ENCODE data around the gene CDH13. TPM values are rescaled to one million over a fixed set of nuclear protein-coding genes. Genes with fewer than 3 reads are reported as not detected.

CDH13 gene
- total and polyA plus RNA-seq, 10 of the 15 experiments (the other 5 are each of a cell fraction or from before 2014, with no cell fraction given) = under 0.01 to 0.05 TPM; not detected in 8

GRCh38 chr16:83300326-83300725 is 673.6 kb downstream of the CDH13 start:
- H3K4me2 ChIP-seq (ENCODE audit: control insufficient read depth, insufficient read depth) = no peak overlapping the region
- 0% methylated on average over 3 of the region's 3 CpGs for WGBS (ENCODE audit: insufficient coverage, insufficient replicate concordance, low lambda C conversion rate, missing lambda C conversion rate)
- RAD21 ChIA-PET (ENCODE audit: unreplicated experiment) = no interaction called here
- TF ChIP-seq SUZ12 (IDR thresholded peaks at IDR 0.05; ENCODE audit: unreplicated experiment) = no peak
- no peak for TF ChIP-seq NFYB (IDR thresholded peaks at IDR 0.05; ENCODE audit: insufficient read depth, low read depth, low read length)
- no peak for TF ChIP-seq BRCA1 (IDR thresholded peaks at IDR 0.05; ENCODE audit: low read depth, low read length)
- TF ChIP-seq ZNF274 (IDR thresholded peaks at IDR 0.05; ENCODE audit: insufficient read depth, insufficient read length) = no peak
- TF ChIP-seq RCOR1 (conservative IDR thresholded peaks at IDR 0.05; ENCODE audit: low read depth, low read length) = no peak
- TF ChIP-seq, protein P1, sequence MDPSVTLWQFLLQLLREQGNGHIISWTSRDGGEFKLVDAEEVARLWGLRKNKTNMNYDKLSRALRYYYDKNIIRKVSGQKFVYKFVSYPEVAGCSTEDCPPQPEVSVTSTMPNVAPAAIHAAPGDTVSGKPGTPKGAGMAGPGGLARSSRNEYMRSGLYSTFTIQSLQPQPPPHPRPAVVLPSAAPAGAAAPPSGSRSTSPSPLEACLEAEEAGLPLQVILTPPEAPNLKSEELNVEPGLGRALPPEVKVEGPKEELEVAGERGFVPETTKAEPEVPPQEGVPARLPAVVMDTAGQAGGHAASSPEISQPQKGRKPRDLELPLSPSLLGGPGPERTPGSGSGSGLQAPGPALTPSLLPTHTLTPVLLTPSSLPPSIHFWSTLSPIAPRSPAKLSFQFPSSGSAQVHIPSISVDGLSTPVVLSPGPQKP (IDR thresholded peaks at IDR 0.05; ENCODE audit: low read depth, low read length) = no peak
- no peak for TF ChIP-seq RAD21 (IDR thresholded peaks at IDR 0.05; ENCODE audit: insufficient read depth, low read depth, low read length)
- TF ChIP-seq PAX8 (IDR thresholded peaks at IDR 0.05) = no peak
- no peak for TF ChIP-seq SMARCA5 (IDR thresholded peaks at IDR 0.05)
- no peak for TF ChIP-seq IRF5 (IDR thresholded peaks at IDR 0.05; ENCODE audit: borderline replicate concordance)
- TF ChIP-seq TCF7 (IDR thresholded peaks at IDR 0.05; ENCODE audit: borderline replicate concordance) = no peak
- TF ChIP-seq PBX3 (IDR thresholded peaks at IDR 0.05; ENCODE audit: insufficient replicate concordance, low read depth, low read length) = no peak
- no peak for TF ChIP-seq NBN (IDR thresholded peaks at IDR 0.05)
- TF ChIP-seq GATAD2B (conservative IDR thresholded peaks at IDR 0.05; ENCODE audit: low read depth) = no peak
- no peak for TF ChIP-seq NR2F1 (conservative IDR thresholded peaks at IDR 0.05)
- H3K79me2 ChIP-seq (ENCODE audit: control insufficient read depth, insufficient read depth, low read length) = no peaks in the 10 kb centered on the region
- H3K4me3 ChIP-seq = no peak overlapping the region
- ATAC-seq (no peak), FAIRE-seq (no peak), DNase-seq (ENCODE audit: low read depth, low spot score) (no peak)
- H4K20me1 ChIP-seq (ENCODE audit: control insufficient read depth, insufficient read depth) = no peaks in the 10 kb centered on the region
- CTCF ChIA-PET = no interaction called here
- H3K9ac ChIP-seq (ENCODE audit: control insufficient read depth, insufficient read depth, low read length) = no peak overlapping the region
- POLR2A ChIA-PET = no interaction called here
- BruUV-seq (replicated peaks) = no TSS peak
- H3K4me1 ChIP-seq (ENCODE audit: control insufficient read depth, insufficient read depth, low read length) = no peaks in the 10 kb centered on the region
- H3K36me3 ChIP-seq (ENCODE audit: control insufficient read depth in 2 of 2, insufficient read depth in 2 of 2, low read length in 1 of 2) = no peaks in the 10 kb centered on the region
- H3K27ac ChIP-seq (ENCODE audit: control insufficient read depth, insufficient read depth) = no peak overlapping the region
- no peaks in the 10 kb centered on the region for H3K9me3 ChIP-seq (replicated peaks; ENCODE audit: control insufficient read depth, insufficient read depth, low read length)
- in situ Hi-C loops (cut with MboI) (no loop called here), intact Hi-C loops (cut with micrococcal nuclease; ENCODE audit: unreplicated experiment) (no loop called here)
- SMC1A ChIA-PET (ENCODE audit: uncharacterized antibody, unreplicated experiment) = interaction anchor here (0.6 kb wide), 1 partner anchor 18 kb away, joined by 4 read pairs; no protein-coding TSS in a partner anchor
- no peaks in the 10 kb centered on the region for H3K27me3 ChIP-seq (replicated peaks in 1 of 2; ENCODE audit: control insufficient read depth in 2 of 2, insufficient read depth in 2 of 2, low read length in 1 of 2)
- no peak overlapping the region for H2AFZ ChIP-seq (ENCODE audit: control insufficient read depth, low read depth, low read length)
